LNCaP clone FGC (cell line): Measurements from ENCODE around the gene NALF2.
A peak's percentile ranks its signal among the peaks of the same experiment; 100 is the strongest.

Source experiments
- DNase-seq: peaks from one replicate; pipeline ENCODE4 v3.0.0-alpha.2; 2011; ENCODE audit warnings: low read depth
- H3K4me3 ChIP-seq: 2 replicates; pipeline ENCODE4 v1.5.1; 2011; ENCODE audit warnings: mild to moderate bottlenecking, low read depth, low read length, control low read depth
- TF ChIP-seq, protein P1 (sequence below): IDR thresholded peaks from 2 replicates; pipeline ENCODE4 v1.5.1; 2012; ENCODE audit warnings: mild to moderate bottlenecking; ENCODE audit not compliant: control insufficient read depth, insufficient read depth; ENCODE audit errors: extremely low read depth

NALF2 gene

DNA sequence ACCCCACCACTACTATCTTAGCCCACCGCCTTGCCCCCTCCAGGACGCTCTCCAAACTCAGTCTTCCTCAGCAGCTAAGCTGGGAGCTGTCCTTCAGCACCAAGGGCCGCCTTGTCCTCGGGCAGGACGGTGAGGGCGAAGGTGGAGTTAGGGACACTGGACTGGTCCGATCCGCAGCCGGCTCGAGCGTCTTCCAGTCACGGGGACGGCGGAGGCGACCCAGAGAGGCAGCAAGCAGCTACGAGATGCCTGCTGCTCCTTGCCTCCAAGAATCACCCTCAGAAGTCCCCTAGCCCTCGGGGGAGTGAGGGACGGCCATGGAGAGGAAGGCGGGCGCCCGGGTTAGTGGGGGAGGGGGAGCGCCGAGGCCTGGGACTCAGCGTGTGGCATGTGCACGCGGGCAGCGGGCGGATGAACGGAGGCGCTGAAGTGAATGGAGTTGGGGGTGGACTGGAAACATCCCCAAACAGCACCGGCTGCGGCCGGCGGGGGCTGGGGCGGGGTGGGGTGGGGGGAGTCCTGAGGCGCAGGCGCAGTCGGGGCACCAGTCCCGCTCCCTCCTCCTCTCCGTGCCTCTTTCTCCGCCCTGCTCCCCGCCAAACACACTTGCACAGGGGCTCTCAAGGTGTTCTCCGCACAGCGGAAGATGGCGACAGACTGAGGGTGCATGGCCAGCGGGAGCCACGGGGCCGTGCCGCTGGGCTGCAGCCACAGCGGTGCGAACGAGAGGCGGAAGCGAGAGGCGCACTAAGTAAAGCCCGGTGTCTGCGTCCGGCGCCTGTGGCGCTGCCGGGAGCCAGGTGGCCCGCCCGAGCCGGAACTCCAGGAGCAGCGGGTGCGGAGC lies at the start of gene NALF2:
Gene NALF2 (plus strand): TSS at position 545 of the 844 bp plus-strand sequence. CDS start 957 bp downstream, outside the sequence.
- peak; percentile 55 for DNase-seq
- TF ChIP-seq, protein P1, sequence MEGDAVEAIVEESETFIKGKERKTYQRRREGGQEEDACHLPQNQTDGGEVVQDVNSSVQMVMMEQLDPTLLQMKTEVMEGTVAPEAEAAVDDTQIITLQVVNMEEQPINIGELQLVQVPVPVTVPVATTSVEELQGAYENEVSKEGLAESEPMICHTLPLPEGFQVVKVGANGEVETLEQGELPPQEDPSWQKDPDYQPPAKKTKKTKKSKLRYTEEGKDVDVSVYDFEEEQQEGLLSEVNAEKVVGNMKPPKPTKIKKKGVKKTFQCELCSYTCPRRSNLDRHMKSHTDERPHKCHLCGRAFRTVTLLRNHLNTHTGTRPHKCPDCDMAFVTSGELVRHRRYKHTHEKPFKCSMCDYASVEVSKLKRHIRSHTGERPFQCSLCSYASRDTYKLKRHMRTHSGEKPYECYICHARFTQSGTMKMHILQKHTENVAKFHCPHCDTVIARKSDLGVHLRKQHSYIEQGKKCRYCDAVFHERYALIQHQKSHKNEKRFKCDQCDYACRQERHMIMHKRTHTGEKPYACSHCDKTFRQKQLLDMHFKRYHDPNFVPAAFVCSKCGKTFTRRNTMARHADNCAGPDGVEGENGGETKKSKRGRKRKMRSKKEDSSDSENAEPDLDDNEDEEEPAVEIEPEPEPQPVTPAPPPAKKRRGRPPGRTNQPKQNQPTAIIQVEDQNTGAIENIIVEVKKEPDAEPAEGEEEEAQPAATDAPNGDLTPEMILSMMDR: no peak
- peak within 1 kb of the TSS; percentile 61 for H3K4me3 ChIP-seq

DNA sequence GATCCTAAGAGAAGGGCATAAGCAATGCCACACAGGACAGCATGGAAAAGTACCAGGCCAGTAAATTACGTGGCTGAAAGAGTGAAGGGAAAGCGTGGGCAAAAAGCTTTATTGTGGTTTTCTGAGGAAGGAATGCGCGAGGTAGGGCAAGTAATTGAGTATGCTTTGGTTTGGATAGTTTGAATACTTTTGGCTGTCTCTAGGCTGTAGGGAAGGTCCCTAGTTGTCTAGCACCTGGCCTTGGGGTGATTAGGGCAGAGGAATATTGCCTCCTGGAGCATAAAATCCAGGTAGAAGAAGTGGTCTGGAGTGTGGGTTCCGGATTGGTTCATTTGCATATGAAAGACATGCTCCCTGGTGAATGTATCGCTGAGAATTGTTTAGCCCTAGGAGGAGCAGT lies 46.4 kb upstream of the NALF2 start:
- no peak for DNase-seq

DNA sequence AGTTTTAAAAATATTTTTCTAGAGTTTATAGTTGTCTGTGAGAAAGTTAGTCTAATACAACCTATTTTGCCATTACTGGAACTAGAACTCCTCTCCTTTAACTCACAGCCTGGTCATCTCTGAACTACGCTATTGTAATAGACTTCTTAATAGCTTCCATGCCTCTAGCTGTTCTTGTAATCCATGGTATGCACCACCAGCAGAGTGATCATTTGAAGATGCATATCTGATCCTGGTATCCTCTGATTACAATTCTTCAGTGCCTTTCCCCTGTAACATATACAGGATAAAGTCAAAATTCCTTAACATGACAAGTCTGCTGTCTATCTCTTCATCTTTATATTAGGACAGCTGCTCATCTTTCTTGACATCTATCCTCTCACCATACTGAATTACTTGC lies 37.6 kb upstream of the NALF2 start:
- TF ChIP-seq, protein P1: no peak
- H3K4me3 ChIP-seq: no peak overlapping the region
- no peak for DNase-seq

More for the DNA sequence above, 46.4 kb upstream of the NALF2 start:
- H3K4me3 ChIP-seq: no peak overlapping the region
- TF ChIP-seq, protein P1: no peak

DNA sequence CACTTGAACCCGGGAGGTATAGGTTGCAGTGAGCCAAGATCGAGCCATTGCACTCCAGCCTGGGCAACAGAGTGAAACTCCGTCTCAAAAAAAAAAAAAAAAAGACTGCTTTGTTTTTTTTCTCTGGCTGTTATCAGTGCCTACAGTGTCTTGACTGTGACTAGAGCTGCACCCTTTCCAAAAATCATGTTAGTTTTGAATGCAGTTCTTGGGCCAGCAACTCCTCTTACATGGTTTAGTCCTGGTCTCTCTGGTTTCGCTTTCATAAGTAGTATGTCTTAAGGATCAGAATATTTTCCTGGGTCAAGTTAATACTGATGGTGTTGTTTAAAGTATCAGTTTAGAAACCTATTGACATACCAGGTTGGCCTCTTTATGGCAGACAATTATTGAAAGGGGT lies 34.2 kb upstream of the NALF2 start:
- no peak overlapping the region for H3K4me3 ChIP-seq
- TF ChIP-seq, protein P1: no peak
- no peak for DNase-seq

DNA sequence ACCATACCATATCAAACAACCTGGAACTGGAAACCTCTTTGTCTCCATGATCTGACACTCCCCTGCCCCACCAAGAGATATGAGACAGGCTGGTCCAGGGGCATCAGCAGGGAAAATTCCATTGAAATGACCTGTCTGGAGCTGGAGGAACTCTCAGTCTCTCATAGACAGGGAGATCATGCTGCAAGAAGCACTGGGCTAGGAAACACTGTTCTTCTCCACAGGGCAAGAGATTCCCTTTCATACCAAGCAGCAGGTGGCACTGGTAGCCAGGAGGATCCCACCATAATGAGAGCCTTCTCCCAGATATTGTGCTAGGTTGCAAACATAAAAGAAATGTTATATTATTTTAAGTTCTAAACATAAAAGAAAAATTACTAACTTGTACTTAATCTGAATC lies 14.5 kb upstream of the NALF2 start:
- no peak overlapping the region for H3K4me3 ChIP-seq
- no peak for DNase-seq
- TF ChIP-seq, protein P1: no peak

DNA sequence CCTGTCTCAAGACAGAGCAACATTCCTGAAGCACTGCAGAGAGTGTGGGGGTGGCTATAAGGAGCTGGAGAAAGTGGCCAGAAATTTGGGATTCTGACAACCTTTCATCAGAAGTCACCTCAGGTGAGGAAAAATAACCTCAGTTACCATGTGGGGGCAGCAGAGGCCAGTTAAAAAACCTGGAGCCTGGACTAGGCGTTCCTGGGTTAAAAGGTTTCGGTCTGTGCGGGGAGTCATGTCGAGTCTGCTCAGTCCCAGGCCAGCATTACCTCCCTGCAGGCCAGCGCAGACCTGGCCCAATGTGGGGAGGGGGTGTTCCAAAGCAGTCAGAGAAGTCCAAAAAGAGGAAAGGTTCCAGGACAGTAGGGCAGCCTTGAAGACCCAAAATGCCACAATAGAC lies 10.9 kb upstream of the NALF2 start:
- no peak overlapping the region for H3K4me3 ChIP-seq
- TF ChIP-seq, protein P1: peak; percentile 57
- no peak for DNase-seq

DNA sequence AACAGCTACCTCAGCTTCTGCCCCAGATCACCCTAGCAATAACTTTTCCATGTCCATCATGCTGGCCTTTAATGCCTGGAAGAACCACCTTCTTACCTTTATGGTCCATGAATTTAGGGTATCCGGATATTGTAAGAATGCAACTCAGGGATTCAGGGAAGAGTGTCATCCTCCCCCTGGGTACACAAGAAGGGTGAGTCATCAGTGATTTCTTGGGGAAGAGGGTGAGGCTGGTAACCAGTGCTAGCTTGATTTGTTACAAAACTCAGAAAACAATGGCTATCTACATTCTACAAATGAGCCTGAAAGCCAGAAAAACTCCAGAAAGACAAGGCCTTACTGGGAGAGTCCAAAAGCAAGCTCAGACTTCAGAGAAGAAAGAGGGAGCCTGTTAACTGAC lies 10.4 kb upstream of the NALF2 start:
- no peak overlapping the region for H3K4me3 ChIP-seq
- no peak for DNase-seq
- TF ChIP-seq, protein P1: no peak
